ENCODE measurements around the gene TAF15.
A peak's percentile ranks its signal among the peaks of the same experiment; 100 is the strongest.

TAF15 gene

GRCh38 chr17:35875072-35875799 lies 66.0 kb downstream of the TAF15 start:
- DNase-seq: peak in 1 of 5 experiments; percentile 60

GRCh38 chr17:35875800-35876139 lies 66.5 kb downstream of the TAF15 start:
- DNase-seq: no peak

- no peak for DNase-seq
Observed at GRCh38 chr17:35876534-35876933, 67.2 kb downstream of the TAF15 start.

GRCh38 chr17:35877345-35878029 lies 68.2 kb downstream of the TAF15 start:
- no peak for DNase-seq

- no peak for DNase-seq
Observed at GRCh38 chr17:35878361-35878760, 69.1 kb downstream of the TAF15 start.

GRCh38 chr17:35879773-35880654 lies 70.7 kb downstream of the TAF15 start, which contains the start of gene CCL5:
CCL5 (minus strand) TSS chr17:35880360.
- peak in 2 of 5 experiments; percentile 72 to 73 for DNase-seq

GRCh38 chr17:35889241-35889640 lies 80.0 kb downstream of the TAF15 start:
- peak in 2 of 5 experiments; percentile 56 to 65 for DNase-seq

GRCh38 chr17:35889818-35890773 lies 80.8 kb downstream of the TAF15 start:
- no peak for DNase-seq

- peak in 2 of 5 experiments; percentile 84 to 89 for DNase-seq
Observed at GRCh38 chr17:35890774-35891155, 81.5 kb downstream of the TAF15 start.

GRCh38 chr17:35891269-35891668 lies 82.0 kb downstream of the TAF15 start:
- DNase-seq: no peak

GRCh38 chr17:35892091-35893035 lies 83.1 kb downstream of the TAF15 start:
- peak in 1 of 5 experiments; percentile 43 for DNase-seq

- DNase-seq: no peak
Observed at GRCh38 chr17:35893751-35894150, 84.5 kb downstream of the TAF15 start.

- no peak for DNase-seq
Observed at GRCh38 chr17:35894206-35894605, 84.9 kb downstream of the TAF15 start.

GRCh38 chr17:35895636-35896587 lies 86.6 kb downstream of the TAF15 start:
- DNase-seq: peak in 2 of 5 experiments; percentile 17 to 75
